H54 (cell line): ENCODE measurements around the gene ZSCAN22.

Source experiments
- DNase-seq: peaks from one replicate; pipeline ENCODE4 v3.0.0; 2011; ENCODE audit warnings: low spot score, mixed read lengths; ENCODE audit not compliant: insufficient read length
- FAIRE-seq: peaks from 3 replicates; lab custom pipeline; 2011; peaks lifted over from hg19 to GRCh38; lab: Jason Lieb, UNC
- POLR2A ChIP-seq: IDR thresholded peaks from 2 replicates; pipeline ENCODE4 v1.6.1; 2011; ENCODE audit warnings: low read depth, mild to moderate bottlenecking, low read length

Gene ZSCAN22

DNA sequence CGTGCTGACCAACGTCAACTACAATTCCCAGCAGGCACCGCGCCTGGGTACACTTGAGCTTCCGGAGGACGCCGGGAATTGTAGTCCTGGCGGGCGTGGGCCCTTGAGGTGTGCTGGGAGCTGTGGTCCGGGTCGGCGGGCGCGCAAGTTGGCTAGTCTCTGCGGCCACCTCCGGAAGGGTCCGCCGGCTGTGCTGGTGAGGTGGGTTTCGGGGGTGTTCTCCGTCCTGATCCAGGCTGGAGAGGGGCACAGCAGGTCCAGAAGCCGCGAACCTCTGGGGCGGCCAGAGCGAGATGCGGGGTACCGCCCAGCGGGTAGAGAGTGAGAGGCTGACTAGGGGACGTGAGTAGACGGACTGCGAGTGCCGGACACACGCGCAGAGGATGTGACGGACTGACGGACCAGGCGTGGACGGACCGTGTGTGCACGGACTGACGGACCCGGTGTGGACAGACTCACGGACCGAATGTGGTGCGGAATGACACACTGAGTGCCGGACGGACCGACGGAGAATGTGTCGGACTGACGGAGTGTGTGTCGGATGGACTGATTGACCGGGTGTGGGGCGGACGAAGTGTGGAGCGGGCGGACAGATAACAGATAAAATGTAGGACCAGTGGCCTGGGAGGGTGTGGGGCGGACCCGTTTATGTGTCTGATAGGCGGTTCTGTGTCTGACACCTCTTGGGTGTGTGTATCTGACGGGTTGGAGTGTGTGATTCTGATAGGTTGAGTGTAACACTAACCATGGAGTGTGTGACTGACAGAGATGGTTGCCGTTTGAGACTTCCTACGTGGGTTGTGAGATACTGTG lies at the start of gene ZSCAN22:
Gene ZSCAN22, plus strand, starts transcription at position 81 of the 813 bp plus-strand sequence. CDS start 7,809 bp downstream, outside the sequence.
- FAIRE-seq (no peak), DNase-seq (peak; percentile 98)
- TF ChIP-seq POLR2A, result peak; percentile 92

- no peak for DNase-seq
- no peak for FAIRE-seq
- no peak for TF ChIP-seq POLR2A
These were observed 49.6 kb upstream of the ZSCAN22 start for GRCh38 chr19:58277197-58277596.

- no peak for TF ChIP-seq POLR2A
- FAIRE-seq (no peak), DNase-seq (no peak)
These were observed 48.9 kb upstream of the ZSCAN22 start for GRCh38 chr19:58277748-58278540.

GRCh38 chr19:58278541-58279041 lies 48.2 kb upstream of the ZSCAN22 start, which contains the start of gene ZNF8:
TSS of gene ZNF8 (plus strand) at chr19:58278955. CDS start at chr19:58279082, 127 bp downstream.
- TF ChIP-seq POLR2A, result peak; percentile 89
- peak; percentile 15 for FAIRE-seq

GRCh38 chr19:58279042-58279924 lies 47.5 kb upstream of the ZSCAN22 start:
- no peak for FAIRE-seq
- 0 out of 2 replicates have a peak, but pooled peaks have one; percentile 4 for TF ChIP-seq POLR2A
- DNase-seq, result peak; percentile 50

More at GRCh38 chr19:58278541-58279041, 48.2 kb upstream of the ZSCAN22 start, which contains the start of gene ZNF8:
- DNase-seq, result peak; percentile 99

GRCh38 chr19:58279925-58280316 lies 46.9 kb upstream of the ZSCAN22 start:
- DNase-seq, result no peak
- TF ChIP-seq POLR2A, result no peak
- FAIRE-seq, result no peak

DNA sequence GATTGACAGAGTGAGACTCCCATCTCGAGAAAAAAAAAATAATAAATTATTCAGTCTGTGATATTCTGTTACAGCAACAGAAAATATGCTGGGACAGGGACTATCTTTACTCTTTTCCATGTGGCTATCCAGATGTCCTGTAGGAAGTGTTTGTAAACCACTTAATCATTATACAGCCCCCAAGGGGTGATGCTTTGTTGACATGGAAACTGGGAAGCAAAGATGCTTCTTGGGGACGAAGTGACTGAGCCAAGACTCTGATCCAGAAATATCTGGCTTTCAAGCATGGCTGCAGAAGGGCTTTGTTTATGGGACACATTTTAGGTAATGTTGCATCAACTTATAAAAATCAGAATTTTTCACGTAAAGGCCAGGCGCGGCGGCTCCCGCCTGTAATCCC lies 42.6 kb upstream of the ZSCAN22 start:
- no peak for FAIRE-seq
- DNase-seq, result no peak
- no peak for TF ChIP-seq POLR2A

DNA sequence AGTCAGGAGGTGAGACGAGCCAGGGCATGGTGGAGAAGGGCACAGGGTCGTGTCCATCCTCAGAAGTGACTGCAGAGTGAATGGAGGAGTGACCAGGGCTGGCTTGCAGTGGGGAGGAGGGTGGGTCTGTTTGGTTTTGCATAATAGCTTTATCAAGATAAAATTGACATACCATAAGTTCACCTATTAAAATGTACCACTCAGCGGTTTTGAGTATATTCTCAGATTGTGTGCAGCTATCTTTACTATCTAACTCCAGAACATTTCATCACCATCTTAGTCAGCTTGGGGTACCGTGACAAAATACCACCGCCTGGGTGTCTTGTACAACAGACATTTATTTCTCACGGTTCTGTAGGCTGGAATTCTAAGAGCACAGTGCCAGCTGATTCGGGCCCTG lies 34.9 kb upstream of the ZSCAN22 start:
- DNase-seq (no peak), FAIRE-seq (no peak)
- TF ChIP-seq POLR2A, result no peak

- DNase-seq, result no peak
- FAIRE-seq, result no peak
- no peak for TF ChIP-seq POLR2A
These were observed 31.9 kb upstream of the ZSCAN22 start for GRCh38 chr19:58294743-58295374.

DNA sequence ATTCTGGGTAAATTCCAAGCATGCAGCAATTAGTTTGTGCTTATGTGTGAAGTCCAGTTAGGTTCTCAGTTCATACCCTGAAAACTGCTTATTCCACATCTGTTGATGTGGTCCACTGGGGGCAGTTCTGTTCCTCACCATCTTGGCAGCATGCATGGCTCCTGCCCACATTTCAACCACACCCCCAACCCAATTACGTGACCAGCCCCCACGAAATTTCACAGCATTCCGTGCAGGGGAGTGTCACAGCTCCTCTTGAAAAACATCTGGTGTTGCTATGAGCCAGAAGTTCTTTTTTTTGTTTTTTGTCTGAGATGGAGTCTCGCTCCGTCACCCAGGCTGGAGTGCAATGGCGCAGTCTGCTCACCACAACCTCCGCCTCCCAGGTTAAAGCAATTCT lies 30.7 kb upstream of the ZSCAN22 start:
- TF ChIP-seq POLR2A, result no peak
- no peak for FAIRE-seq
- DNase-seq, result no peak

- no peak for DNase-seq
- no peak for TF ChIP-seq POLR2A
- FAIRE-seq, result no peak
These were observed 26.2 kb upstream of the ZSCAN22 start for GRCh38 chr19:58300620-58301019.

GRCh38 chr19:58304255-58304654 lies 22.5 kb upstream of the ZSCAN22 start:
- no peak for DNase-seq
- TF ChIP-seq POLR2A, result no peak
- no peak for FAIRE-seq

- no peak for FAIRE-seq
- DNase-seq, result no peak
- TF ChIP-seq POLR2A, result no peak
These were observed 22.1 kb upstream of the ZSCAN22 start for GRCh38 chr19:58304748-58305064.
